A549 treated with Hydrocortisone at 1 μM for 4 hours (cell line): ENCODE results near the gene FBN3. TPM values are rescaled to one million over a fixed set of nuclear protein-coding genes. Genes with fewer than 3 reads are reported as not detected.

Experiments used
- total RNA-seq: library from RNA; stranded (reverse); fragments of 200-300 nt; extraction: Qiagen RNA extraction; gene quantifications from 5 replicates; pipeline ENCODE4 v1.2.3, GENCODE V29; 2022

FBN3 gene
- total RNA-seq, result 0.01 to 0.17 TPM in 2 of 5 replicates, not detected in the others

GRCh38 chr19:8149261-8150094, at the start of gene FBN3:
Gene FBN3, minus strand, starts transcription at chr19:8149592. Its CDS starts 2,112 bp downstream, at chr19:8147480.

GRCh38 chr19:8052464-8052859, 96.9 kb downstream of the FBN3 start, which contains the start of gene CCL25:
Gene CCL25, plus strand, starts transcription at chr19:8052760. Its CDS starts 290 bp downstream, at chr19:8053050.

Other genes starting within 250 kb of the FBN3 start
- gene MAP2K7, start 245.7 kb downstream of the FBN3 start, total RNA-seq, result 13.3 to 15.8 TPM (median 14.8 TPM) in 5 replicates
- gene TGFBR3L, start 234.8 kb downstream of the FBN3 start, total RNA-seq, result 1.0 to 2.4 TPM (median 1.6 TPM) in 5 replicates
- gene SNAPC2, start 229.3 kb downstream of the FBN3 start, total RNA-seq, result 19.8 to 29.6 TPM (median 29.0 TPM) in 5 replicates
- gene CTXN1, start 223.5 kb downstream of the FBN3 start, total RNA-seq, result 7.7 to 21.3 TPM (median 20.5 TPM) in 5 replicates
- 24.2 to 28.9 TPM (median 25.6 TPM) in 5 replicates for gene TIMM44, start 205.9 kb downstream of the FBN3 start, total RNA-seq
- 60.9 to 81.8 TPM (median 64.9 TPM) in 5 replicates for gene ELAVL1, start 144.0 kb downstream of the FBN3 start, total RNA-seq
- gene CCL25, start 96.8 kb downstream of the FBN3 start, total RNA-seq, result not detected in 5 replicates
- 2.6 to 3.8 TPM (median 2.7 TPM) in 5 replicates for gene CERS4, start 59.8 kb upstream of the FBN3 start, total RNA-seq
- 55.9 to 101 TPM (median 93.5 TPM) in 5 replicates for gene CD320, start 158.8 kb upstream of the FBN3 start, total RNA-seq
- 56.0 to 97.2 TPM (median 92.6 TPM) in 5 replicates for gene NDUFA7, start 171.8 kb upstream of the FBN3 start, total RNA-seq
- 283 to 958 TPM (median 922 TPM) in 5 replicates for gene RPS28, start 171.9 kb upstream of the FBN3 start, total RNA-seq
- gene KANK3, start 193.7 kb upstream of the FBN3 start, total RNA-seq, result 5.3 to 8.6 TPM (median 7.2 TPM) in 5 replicates
- 519 to 718 TPM (median 655 TPM) in 5 replicates for gene ANGPTL4, start 214.6 kb upstream of the FBN3 start, total RNA-seq
- 90.9 to 101 TPM (median 96.6 TPM) in 5 replicates for gene RAB11B, start 240.8 kb upstream of the FBN3 start, total RNA-seq